Chondrocyte (in vitro differentiated cells): Measurements from ENCODE around the gene CCL7. TPM values are rescaled to one million over a fixed set of nuclear protein-coding genes. Genes with fewer than 3 reads are reported as not detected.

Experiments used
- DNase-seq: peaks from one replicate; pipeline ENCODE4 v3.0.0; 2021; ENCODE audit warnings: mixed read lengths, low spot score
- H3K27ac Mint-ChIP-seq: one replicate; pipeline ENCODE4 v1.8.0; 2021; ENCODE audit warnings: mild to moderate bottlenecking, moderate library complexity, mixed read lengths; ENCODE audit not compliant: unreplicated experiment
- H3K27me3 Mint-ChIP-seq: 2 replicates; pipeline ENCODE4 v1.8.0; 2021; ENCODE audit warnings: low read depth, mixed read lengths
- H3K36me3 Mint-ChIP-seq: 2 replicates; pipeline ENCODE4 v1.8.0; 2021; ENCODE audit warnings: low read depth, mixed read lengths
- H3K4me1 Mint-ChIP-seq: 2 replicates; pipeline ENCODE4 v1.8.0; 2021; ENCODE audit warnings: low read depth, mild to moderate bottlenecking, mixed read lengths
- H3K4me3 Mint-ChIP-seq: one replicate; pipeline ENCODE4 v1.8.0; 2021; ENCODE audit warnings: mild to moderate bottlenecking, moderate library complexity, mixed read lengths; ENCODE audit not compliant: unreplicated experiment
- H3K9me3 Mint-ChIP-seq: 2 replicates; pipeline ENCODE4 v1.8.0; 2021; ENCODE audit warnings: low read depth, mixed read lengths
- total RNA-seq: library from RNA; stranded (reverse); gene quantifications from 3 replicates; pipeline ENCODE4 v1.2.1, GENCODE V29; 2021
- TF ChIP-seq, protein P1 (sequence below): fragments of 200-600 bp; sonication (generic); IDR thresholded peaks from 2 replicates; pipeline ENCODE4 v1.5.0; 2021; ENCODE audit warnings: antibody characterized with exemption, mild to moderate bottlenecking, moderate library complexity

CCL7 gene
- total RNA-seq, 1 donor from 2014 or later: not detected

DNA sequence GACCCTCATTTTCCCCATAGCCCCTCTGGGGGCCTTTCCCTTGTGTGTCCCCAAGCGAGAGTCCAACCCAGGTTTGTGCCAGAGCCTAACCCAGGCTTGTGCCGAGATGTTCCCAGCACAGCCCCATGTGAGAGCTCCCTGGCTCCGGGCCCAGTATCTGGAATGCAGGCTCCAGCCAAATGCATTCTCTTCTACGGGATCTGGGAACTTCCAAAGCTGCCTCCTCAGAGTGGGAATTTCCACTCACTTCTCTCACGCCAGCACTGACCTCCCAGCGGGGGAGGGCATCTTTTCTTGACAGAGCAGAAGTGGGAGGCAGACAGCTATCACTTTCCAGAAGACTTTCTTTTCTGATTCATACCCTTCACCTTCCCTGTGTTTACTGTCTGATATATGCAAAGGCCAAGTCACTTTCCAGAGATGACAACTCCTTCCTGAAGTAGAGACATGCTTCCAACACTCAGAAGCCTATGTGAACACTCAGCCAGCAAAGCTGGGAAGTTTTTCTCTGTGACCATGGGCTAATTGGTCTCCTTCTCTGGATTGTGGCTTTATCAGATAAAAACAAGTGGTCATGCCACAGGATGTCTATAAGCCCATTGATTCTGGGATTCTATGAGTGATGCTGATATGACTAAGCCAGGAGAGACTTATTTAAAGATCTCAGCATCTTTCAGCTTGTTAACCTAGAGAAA, 17.4 kb upstream of the CCL7 start:
- peak; percentile 94 for DNase-seq
- peaks cover 95% of the 10 kb centered on the region for H3K4me1 Mint-ChIP-seq
- no peaks in the 10 kb centered on the region for H3K27me3 Mint-ChIP-seq
- H3K27ac Mint-ChIP-seq: peak overlapping the region; percentile 97
- H3K4me3 Mint-ChIP-seq: no peak overlapping the region
- TF ChIP-seq, protein P1, sequence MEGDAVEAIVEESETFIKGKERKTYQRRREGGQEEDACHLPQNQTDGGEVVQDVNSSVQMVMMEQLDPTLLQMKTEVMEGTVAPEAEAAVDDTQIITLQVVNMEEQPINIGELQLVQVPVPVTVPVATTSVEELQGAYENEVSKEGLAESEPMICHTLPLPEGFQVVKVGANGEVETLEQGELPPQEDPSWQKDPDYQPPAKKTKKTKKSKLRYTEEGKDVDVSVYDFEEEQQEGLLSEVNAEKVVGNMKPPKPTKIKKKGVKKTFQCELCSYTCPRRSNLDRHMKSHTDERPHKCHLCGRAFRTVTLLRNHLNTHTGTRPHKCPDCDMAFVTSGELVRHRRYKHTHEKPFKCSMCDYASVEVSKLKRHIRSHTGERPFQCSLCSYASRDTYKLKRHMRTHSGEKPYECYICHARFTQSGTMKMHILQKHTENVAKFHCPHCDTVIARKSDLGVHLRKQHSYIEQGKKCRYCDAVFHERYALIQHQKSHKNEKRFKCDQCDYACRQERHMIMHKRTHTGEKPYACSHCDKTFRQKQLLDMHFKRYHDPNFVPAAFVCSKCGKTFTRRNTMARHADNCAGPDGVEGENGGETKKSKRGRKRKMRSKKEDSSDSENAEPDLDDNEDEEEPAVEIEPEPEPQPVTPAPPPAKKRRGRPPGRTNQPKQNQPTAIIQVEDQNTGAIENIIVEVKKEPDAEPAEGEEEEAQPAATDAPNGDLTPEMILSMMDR: no peak
- no peaks in the 10 kb centered on the region for H3K36me3 Mint-ChIP-seq
- H3K9me3 Mint-ChIP-seq: no peaks in the 10 kb centered on the region

DNA sequence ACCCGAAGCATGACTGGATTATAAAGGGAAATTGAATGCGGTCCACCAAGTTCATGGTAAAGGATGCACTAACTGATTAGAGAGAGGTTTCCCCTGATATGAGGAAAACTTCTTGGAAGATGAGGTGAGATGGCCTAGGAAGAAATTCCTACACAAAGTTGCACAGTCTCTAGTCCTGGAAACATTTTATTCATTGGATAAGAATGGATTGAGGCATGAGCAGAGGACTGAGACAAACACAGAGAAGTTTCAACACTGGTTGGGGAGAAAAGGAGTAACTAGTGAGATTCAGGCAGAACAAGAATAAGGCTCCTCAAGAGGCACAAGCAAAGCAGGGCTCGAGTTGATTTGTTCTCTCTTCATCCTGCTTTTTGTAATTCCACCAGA, 16.9 kb upstream of the CCL7 start:
- TF ChIP-seq, protein P1: no peak
- DNase-seq: no peak
- Mint-ChIP-seq H3K27me3 (no peaks in the 10 kb centered on the region), H3K4me3 (no peak overlapping the region), H3K4me1 (peaks cover 89% of the 10 kb centered on the region), H3K36me3 (no peaks in the 10 kb centered on the region), H3K27ac (peak overlapping the region; percentile 97), H3K9me3 (no peaks in the 10 kb centered on the region)

DNA sequence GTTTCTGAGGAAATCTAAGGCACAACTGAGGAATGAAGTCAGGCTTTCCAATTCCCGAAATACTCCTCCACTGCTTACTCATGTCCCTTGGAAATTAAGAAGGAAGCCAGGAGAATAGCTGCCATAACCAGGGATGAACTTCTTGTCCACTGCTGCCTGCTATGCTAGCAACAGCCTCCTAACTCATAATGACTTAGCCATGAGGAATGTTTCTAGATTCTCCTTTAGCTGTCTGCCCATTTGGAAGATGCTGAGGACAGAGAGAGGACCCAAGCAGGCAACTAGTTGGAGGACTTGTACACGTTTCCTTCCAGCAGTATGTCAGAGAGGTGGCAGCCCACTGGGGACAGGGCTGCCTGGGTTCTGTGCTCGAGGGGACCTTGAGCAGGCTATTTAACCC, 15.9 kb upstream of the CCL7 start:
- Mint-ChIP-seq H3K27ac (peak overlapping the region; percentile 97), H3K36me3 (no peaks in the 10 kb centered on the region), H3K27me3 (no peaks in the 10 kb centered on the region), H3K9me3 (no peaks in the 10 kb centered on the region), H3K4me3 (peak overlapping the region; percentile 9), H3K4me1 (peaks cover 88% of the 10 kb centered on the region)
- TF ChIP-seq, protein P1: no peak
- DNase-seq: no peak

DNA sequence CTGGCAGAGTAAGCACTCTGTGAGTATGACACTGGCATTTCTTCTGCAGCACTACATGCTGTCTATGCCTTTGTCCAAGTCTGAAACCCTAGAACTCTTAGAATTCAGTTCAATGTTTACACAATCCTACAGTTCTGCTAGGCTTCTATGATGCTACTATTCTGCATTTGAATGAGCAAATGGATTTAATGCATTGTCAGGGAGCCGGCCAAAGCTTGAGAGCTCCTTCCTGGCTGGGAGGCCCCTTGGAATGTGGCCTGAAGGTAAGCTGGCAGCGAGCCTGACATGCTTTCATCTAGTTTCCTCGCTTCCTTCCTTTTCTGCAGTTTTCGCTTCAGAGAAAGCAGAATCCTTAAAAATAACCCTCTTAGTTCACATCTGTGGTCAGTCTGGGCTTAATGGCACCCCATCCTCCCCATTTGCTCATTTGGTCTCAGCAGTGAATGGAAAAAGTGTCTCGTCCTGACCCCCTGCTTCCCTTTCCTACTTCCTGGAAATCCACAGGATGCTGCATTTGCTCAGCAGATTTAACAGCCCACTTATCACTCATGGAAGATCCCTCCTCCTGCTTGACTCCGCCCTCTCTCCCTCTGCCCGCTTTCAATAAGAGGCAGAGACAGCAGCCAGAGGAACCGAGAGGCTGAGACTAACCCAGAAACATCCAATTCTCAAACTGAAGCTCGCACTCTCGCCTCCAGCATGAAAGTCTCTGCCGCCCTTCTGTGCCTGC, 15.2 kb upstream of the CCL7 start, which contains the start of gene CCL2:
Gene CCL2, plus strand, starts transcription at position 635 of the 730 bp plus-strand sequence. Its CDS starts 65 bp downstream, at position 700.
- Mint-ChIP-seq H3K4me1 (peaks cover 87% of the 10 kb centered on the region), H3K4me3 (peak within 1 kb of the TSS; percentile 74), H3K36me3 (no peaks in the 10 kb centered on the region), H3K27ac (peak within 1 kb of the TSS; percentile 97), H3K9me3 (no peaks in the 10 kb centered on the region), H3K27me3 (no peaks in the 10 kb centered on the region)
- TF ChIP-seq, protein P1: no peak
- no peak for DNase-seq

DNA sequence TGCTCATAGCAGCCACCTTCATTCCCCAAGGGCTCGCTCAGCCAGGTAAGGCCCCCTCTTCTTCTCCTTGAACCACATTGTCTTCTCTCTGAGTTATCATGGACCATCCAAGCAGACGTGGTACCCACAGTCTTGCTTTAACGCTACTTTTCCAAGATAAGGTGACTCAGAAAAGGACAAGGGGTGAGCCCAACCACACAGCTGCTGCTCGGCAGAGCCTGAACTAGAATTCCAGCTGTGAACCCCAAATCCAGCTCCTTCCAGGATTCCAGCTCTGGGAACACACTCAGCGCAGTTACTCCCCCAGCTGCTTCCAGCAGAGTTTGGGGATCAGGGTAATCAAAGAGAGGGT, 14.7 kb upstream of the CCL7 start:
- no peak for DNase-seq
- Mint-ChIP-seq H3K4me3 (peak overlapping the region; percentile 74), H3K9me3 (no peaks in the 10 kb centered on the region), H3K36me3 (no peaks in the 10 kb centered on the region), H3K27ac (peak overlapping the region; percentile 97), H3K4me1 (peaks cover 82% of the 10 kb centered on the region), H3K27me3 (no peaks in the 10 kb centered on the region)
- TF ChIP-seq, protein P1: no peak
